Measurements from ENCODE around the gene EFNA4.

GRCh38 chr1:155064832-155065429, 1.4 kb downstream of the EFNA4 start:
- TF ChIP-seq CTCF (IDR thresholded peaks at IDR 0.05) (no peak), POLR2A (IDR thresholded peaks at IDR 0.05) (no peak)

All from heart left ventricle (tissue), 13 donors.